GM19023 (cell line): ENCODE results near the gene MEIOC.
"Not testable (repeated sequence)": the region's sequence is repeated elsewhere in the genome, so short reads cannot be mapped to it uniquely, and the experiment has no call there.

ENCODE experiments used
- ATAC-seq: cut with Tn5 transposase; IDR thresholded peaks from one replicate; pipeline ENCODE4 v1.9.1; 2021; ENCODE audit warnings: mild to moderate bottlenecking, moderate library complexity; ENCODE audit not compliant: unreplicated experiment

MEIOC gene

DNA sequence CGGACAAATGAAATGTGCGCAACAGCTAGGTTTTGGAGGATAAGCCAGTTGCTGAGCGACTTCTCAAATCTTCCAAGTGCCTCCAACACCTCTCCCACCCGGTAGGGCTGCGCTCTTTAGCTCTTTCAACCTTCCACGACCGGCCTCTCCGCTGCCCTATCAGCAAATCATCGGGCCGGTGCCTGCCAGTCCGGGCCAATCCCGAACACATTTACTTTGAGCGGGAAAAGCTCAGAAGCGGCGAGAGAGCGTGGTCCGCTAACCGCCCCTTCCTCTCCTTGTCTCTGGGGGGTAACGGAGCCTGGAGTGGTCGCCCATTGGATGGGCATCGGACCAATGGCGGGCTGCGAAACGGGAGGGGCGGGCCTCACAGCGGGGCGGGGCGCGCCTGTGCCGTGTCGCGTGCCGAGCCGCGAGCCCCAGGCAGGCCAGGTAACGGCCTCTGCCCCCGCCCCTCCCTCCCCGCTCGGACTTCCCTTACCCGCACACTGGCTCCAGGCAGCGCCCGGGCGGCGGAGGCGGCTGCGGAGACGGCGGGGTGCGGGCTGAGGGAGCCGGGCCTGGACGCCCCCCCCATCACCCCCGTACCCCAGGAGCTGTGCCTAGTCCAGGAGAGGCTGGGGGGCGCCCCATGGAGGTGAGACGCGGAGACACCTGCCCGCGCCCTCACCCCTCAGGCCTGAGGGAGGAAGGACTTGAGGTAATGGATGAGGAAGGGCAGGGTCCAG is at the start of gene MEIOC:
MEIOC (plus strand) TSS at position 486 of the 728 bp plus-strand sequence; CDS start at position 632, 146 bp downstream.
- ATAC-seq, result no peak

DNA sequence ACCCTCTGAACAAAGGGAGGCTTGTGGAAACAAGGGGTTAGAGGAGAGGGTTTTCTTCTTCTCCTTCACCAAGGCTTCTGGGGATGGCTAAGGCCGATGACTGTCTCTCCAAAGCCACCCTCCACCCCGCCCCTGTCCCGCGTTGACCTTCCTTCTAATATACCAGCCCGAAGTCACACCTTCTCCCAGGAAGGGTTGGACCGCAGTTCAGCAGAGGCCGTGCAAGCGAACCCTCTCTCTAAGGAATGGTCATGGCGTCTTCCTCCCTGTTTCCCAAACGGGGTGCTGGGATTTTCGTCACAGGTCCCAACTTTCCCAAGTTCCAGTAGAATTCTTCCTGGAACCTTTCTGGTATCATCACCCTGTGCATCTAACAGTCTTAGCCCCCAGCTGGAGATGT is 49.6 kb upstream of the MEIOC start:
- ATAC-seq, result no peak

GRCh38 chr17:44607836-44608690 is 48.2 kb upstream of the MEIOC start:
- no peak for ATAC-seq

GRCh38 chr17:44608727-44609435 is 47.4 kb upstream of the MEIOC start:
- ATAC-seq, result no peak

DNA sequence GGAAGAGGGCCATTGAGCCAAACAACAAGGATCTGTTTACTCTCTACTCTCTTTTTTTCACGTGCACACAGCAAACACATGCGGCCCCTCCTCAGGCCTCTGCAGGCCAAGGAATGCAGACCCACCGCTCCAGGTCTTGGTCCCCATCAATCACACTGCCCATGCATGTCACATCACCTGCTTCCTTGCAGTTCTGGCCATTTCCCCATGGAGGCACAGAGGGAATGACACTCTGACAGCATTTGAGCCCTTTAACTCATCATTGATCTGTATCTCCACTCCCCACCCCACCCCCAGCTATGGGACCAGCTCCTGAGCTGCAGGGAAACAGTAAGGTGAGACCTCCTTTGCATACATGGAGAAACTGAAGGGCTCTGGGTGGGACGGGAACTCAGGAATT is 45.9 kb upstream of the MEIOC start:
- ATAC-seq, result no peak

DNA sequence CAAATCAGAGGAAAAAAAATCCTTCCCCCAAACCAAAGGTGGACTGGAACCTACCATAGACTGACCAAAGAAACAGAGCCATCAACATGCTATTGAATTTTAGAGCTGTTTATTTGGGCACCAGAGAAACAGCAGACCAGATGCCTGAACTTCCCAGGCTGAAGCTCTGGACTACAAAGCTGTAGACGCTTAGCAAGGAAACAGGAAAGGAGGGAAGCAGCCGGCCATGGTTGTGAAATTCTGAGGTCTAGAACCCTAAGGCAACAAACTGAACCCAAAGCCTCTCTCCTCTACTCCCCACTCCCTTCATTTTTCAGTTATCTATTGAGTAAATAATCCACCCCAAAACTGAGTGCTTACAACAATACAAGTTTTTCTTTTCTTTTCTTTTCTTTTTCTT is 45.4 kb upstream of the MEIOC start:
- ATAC-seq, result no peak

DNA sequence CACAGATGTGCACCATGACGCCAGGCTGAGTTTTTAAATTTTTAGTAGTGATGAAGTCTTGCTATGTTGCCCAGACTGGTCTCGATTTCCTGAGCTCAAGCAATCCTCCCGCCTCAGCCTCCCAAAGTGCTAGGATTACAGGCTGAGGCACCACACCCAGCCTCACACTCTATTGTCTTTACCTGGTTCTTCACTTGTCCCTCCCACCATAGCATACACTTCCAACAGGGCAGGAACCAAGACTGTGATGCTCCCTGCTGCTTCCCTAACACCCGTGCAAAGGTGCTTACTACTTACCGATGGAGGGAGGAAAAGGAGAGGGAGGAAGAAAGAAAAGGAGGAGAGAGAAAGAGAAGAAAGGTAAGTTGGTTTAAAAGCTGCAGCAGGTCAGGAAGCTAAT is 41.4 kb upstream of the MEIOC start:
- ATAC-seq, result no peak

- not testable (repeated sequence) for ATAC-seq
Observed at GRCh38 chr17:44618652-44619051, 37.6 kb upstream of the MEIOC start.

DNA sequence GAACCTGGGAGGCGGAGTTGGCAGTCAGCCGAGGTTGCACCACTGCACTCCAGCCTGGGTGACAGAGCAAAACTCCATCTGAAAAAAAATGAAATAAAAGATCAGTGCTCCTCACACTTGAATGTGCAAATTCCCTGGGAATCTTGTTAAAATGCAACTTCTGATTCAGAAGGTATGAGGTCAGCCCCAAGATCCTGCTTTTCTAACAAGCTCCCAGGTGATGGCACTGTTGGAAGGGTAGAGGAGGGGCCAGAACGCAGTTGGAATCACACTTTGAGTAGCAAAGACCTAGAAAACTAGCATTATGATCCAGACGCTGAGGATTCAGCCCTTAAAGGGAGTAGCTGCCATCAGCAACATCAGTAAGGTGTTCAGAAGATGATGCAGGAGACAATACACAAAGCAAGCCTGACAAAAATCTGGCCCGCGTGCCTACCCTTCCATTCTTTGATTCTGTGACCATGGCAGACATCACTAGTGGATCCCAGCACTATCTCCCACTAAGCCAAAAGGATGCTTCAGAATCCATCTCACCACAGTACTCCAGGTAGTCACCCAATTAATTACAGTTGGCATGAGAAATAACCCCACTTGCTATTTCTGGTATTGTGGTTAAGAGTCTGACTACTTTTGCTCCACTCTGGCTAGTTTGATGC is 33.1 kb upstream of the MEIOC start:
- no peak for ATAC-seq

DNA sequence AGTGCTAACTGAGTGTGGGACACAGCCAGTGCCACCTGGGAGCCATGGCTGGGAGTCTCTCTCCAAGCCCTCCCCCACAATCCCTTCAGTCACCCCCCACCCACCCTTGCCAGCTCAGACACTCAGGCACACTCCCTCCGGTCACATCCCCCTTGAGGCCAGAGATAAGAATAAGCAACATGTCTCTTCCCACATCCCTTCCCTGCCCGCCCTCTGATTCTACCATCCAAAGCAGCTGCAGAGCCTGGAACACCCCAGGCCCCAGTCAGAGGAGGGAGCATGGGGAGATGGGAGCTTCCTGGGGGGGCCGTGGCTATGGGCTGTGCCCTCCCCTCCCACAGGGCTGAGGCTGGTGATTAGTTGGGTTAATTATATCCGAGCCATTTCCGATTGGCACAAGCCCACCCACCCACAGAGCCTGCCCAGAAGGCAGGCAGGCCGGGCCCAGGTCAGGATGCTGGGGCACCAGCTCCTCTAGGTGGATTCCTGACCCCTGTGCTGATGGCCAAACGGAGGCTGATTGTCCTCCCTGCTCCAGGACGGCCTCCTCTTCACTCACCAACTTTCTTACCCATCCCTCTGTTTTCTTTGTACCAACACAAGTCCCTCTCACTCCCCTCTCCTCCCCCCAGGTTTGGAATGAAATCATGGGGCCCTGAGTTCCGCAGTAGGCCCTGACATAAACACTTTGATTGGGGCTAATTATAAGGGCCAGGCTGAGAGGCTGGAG is 28.6 kb upstream of the MEIOC start:
- no peak for ATAC-seq

- ATAC-seq, result no peak
Observed at GRCh38 chr17:44628243-44629188, 27.8 kb upstream of the MEIOC start.

DNA sequence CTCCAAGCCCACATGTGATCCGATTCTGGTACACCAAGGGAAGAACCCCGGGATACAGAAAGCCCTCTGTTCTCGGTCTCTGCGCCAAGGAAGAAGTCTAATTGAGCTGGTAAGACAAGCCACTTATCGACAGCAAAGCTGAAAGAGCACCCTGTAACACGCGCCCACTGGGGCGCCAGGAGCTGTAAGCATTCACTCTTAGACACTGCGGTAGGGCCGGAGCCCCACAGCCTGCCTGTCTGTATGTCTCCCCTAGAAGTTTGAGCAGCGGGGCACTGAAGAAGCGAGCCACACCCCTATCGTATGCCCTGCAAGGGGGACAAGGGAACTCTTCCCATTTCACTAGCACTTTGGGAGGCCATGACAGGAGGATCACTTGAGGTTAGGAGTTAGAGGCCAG is 27.0 kb upstream of the MEIOC start:
- no peak for ATAC-seq

DNA sequence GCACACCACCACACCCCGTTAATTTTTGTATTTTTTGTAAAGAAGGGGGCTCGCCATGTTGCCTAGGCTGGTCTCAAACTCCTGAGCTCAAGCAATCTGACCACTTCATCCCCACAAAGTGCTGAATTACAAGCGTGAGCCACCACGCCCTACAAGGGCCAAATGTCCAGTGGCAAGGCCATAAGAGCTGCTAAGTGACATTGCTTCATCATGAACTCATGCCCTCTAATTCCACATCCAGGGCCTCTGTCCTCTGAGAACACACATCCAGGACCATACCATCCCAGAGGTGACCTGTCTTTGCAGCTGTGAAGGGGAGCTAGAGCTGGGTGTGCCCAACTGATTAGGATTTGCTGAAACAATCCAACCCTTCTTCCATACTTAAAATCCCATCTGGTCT is 25.6 kb upstream of the MEIOC start:
- no peak for ATAC-seq

DNA sequence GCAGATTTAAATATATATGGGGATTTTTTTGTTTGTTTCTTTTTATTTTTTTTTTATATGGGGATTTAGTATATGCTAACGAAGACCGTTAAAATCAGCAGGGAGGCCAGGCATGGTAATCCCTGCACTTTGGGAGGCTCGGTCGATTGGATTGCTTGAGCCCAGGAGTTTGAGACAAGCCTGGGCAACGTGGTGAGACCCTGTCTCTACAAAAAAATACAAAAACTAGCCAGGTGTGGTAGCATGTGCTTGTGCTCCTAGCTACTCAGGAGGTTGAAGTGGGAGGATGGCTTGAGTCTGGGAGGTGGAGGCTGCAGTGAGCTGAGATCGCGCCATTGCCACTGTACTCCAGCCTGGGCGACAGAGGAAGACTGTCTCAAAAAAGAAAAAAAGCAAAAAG is 22.3 kb upstream of the MEIOC start:
- no peak for ATAC-seq

DNA sequence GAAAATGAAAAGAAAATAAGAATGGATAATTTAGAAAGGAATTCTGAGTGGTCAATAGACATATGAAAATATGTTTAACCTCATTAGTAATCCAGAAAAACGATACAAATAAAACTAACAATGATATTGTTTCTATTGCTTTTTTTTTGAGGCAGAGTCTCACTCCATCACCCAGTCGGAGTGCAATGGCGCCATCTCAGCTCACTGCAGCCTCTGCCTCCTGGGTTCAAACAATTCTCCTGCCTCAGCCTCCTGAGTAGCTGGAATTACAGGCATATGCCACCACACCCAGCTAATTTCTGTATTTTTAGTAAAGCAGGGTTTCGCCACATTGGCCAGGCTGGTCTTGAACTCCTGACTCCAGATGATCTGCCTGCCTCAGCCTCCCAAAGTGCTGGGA is 21.9 kb upstream of the MEIOC start:
- ATAC-seq, result not testable (repeated sequence)

- ATAC-seq, result no peak
Observed at GRCh38 chr17:44636562-44636961, 19.7 kb upstream of the MEIOC start.

DNA sequence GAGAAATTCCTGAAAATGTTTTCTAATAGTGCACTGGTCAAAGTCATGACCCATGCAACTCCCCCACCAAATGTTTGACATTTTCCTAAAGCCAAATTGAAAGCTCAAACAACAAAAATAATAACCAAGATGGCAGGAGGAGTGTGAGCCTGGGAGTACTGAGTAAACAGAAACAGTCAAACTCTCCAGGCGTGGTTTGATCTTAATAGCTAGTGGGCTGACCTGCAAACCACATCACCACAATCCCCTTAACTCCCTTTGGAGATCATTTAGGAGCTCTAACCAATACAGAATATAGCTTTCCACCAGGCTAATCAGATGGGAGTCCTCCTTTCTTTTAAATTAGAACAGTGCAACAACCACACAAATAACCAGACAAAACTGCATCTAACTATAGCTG is 19.2 kb upstream of the MEIOC start:
- ATAC-seq, result no peak

DNA sequence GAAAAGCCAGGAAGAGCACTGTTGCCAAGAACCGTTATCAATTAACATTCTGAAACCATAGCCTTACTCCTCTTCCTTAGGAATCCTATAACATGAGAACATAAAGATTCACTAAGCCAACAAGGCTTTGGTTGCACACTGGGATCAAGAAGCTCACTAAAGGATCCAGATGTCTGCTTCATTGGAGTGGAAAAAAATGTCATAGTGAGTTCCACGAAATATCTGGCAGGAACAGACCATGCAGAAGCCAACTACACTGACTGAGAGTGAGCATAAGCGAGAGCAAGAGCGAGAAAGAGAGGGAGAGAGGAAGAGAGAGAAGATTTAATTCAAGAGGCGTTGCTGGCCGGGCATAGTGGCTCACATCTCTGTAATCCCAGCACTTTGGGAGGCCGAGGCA is 13.4 kb upstream of the MEIOC start:
- no peak for ATAC-seq

- ATAC-seq, result no peak
Observed at GRCh38 chr17:44645341-44645740, 10.9 kb upstream of the MEIOC start.
